Osteoblast (primary cell): Measurements from ENCODE around the gene CHST6. TPM values are rescaled to one million over a fixed set of nuclear protein-coding genes. Genes with fewer than 3 reads are reported as not detected.

ENCODE experiments used
- DNase-seq: peaks from one replicate; pipeline ENCODE4 v3.0.0; 2011; ENCODE audit warnings: low spot score, mixed read lengths; ENCODE audit not compliant: insufficient read length; ENCODE audit errors: missing footprints
- H2AFZ ChIP-seq: 2 replicates; pipeline ENCODE4 v1.6.0; 2011; ENCODE audit warnings: mild to moderate bottlenecking, low read length
- H3K27ac ChIP-seq: 2 replicates; pipeline ENCODE4 v1.5.1; 2011; ENCODE audit warnings: mild to moderate bottlenecking, low read depth, low read length, moderate library complexity
- H3K27me3 ChIP-seq: 2 replicates; pipeline ENCODE4 v1.6.0; 2012; ENCODE audit warnings: mild to moderate bottlenecking, control low read depth, inconsistent platforms, low read length, moderate library complexity; ENCODE audit not compliant: insufficient read depth
- H3K36me3 ChIP-seq: 2 replicates; pipeline ENCODE4 v1.5.1; 2011; ENCODE audit warnings: mild to moderate bottlenecking, low read length, control low read depth, moderate library complexity; ENCODE audit not compliant: insufficient read depth
- H3K4me1 ChIP-seq: 2 replicates; pipeline ENCODE4 v1.5.1; 2011; ENCODE audit warnings: mild to moderate bottlenecking, low read length, control low read depth, moderate library complexity; ENCODE audit not compliant: insufficient read depth
- H3K4me2 ChIP-seq: 2 replicates; pipeline ENCODE4 v1.6.0; 2011; ENCODE audit warnings: mild to moderate bottlenecking, low read length; ENCODE audit not compliant: insufficient read depth
- H3K4me3 ChIP-seq: fragments of 200-600 bp; sonication (generic); 3 replicates; pipeline ENCODE4 v1.5.1; 2012; ENCODE audit warnings: mild to moderate bottlenecking, low read length, inconsistent platforms; ENCODE audit not compliant: insufficient read depth
- H3K79me2 ChIP-seq: 2 replicates; pipeline ENCODE4 v1.6.0; 2012; ENCODE audit warnings: mild to moderate bottlenecking, low read length, control low read depth, inconsistent platforms; ENCODE audit not compliant: insufficient read depth
- H3K9me3 ChIP-seq: 2 replicates; pipeline ENCODE4 v1.5.1; 2011; ENCODE audit warnings: low read depth, low read length, control low read depth
- H4K20me1 ChIP-seq: 2 replicates; pipeline ENCODE4 v1.6.0; 2012; ENCODE audit warnings: mild to moderate bottlenecking, low read length, control low read depth; ENCODE audit not compliant: insufficient read depth
- CTCF ChIP-seq: IDR thresholded peaks from 2 replicates; pipeline ENCODE4 v1.5.1; 2011; ENCODE audit warnings: mild to moderate bottlenecking, low read depth, low read length, moderate library complexity; ENCODE audit errors: extremely low read depth
- total RNA-seq: library from RNA; depleted of rRNA; stranded (reverse); fragments of >200 nt; gene quantifications from 2 replicates; pipeline ENCODE4 v1.2.3, GENCODE V29; 2012

Gene CHST6
- total RNA-seq, 1 donor: 1.1 TPM

DNA sequence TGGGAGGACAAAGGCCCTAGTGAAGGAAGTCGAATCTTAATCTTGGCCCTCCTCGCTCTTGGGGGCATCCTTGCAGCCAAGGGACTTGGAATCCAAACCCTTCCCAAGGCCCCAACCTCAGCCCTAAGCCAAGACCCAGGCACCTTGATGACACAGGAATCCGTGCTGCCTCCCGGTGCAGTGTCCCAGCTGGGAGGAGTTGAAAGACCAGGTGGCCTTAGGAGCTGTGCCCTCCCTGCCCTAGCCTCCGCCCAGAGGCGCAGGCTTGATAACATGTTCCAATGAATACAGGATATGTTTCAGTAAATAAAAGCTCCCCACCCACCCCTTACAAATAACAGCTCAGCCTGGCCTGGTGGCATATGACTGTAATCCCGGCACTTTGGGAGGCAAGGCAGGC is 40.7 kb upstream of the CHST6 start, which contains the start of gene CHST5:
Gene CHST5, minus strand, starts transcription at position 208 of the 400 bp plus-strand sequence. CDS start 5,724 bp downstream, outside the sequence.
- Histone ChIP-seq H3K27ac (no peak within 1 kb of the TSS), H3K4me1 (no peaks in the 10 kb centered on the region), H4K20me1 (no peaks in the 10 kb centered on the region), H3K27me3 (peaks cover 11% of the 10 kb centered on the region), H3K9me3 (no peaks in the 10 kb centered on the region), H3K4me3 (no peak within 1 kb of the TSS), H2AFZ (no peak within 1 kb of the TSS), H3K79me2 (no peaks in the 10 kb centered on the region), H3K36me3 (no peaks in the 10 kb centered on the region), H3K4me2 (no peak within 1 kb of the TSS)
- TF ChIP-seq CTCF: no peak
- DNase-seq: peak; percentile 57

- DNase-seq: peak; percentile 51
- no peaks in the 10 kb centered on the region for H3K36me3 ChIP-seq
- H3K27me3 ChIP-seq: peaks cover 11% of the 10 kb centered on the region
- no peak overlapping the region for H3K4me2 ChIP-seq
- no peak overlapping the region for H3K4me3 ChIP-seq
- no peak overlapping the region for H3K27ac ChIP-seq
- no peaks in the 10 kb centered on the region for H4K20me1 ChIP-seq
- no peak for TF ChIP-seq CTCF
- no peaks in the 10 kb centered on the region for H3K4me1 ChIP-seq
- no peaks in the 10 kb centered on the region for H3K79me2 ChIP-seq
- no peak overlapping the region for H2AFZ ChIP-seq
- H3K9me3 ChIP-seq: no peaks in the 10 kb centered on the region
Observed at GRCh38 chr16:75535211-75535843, 40.1 kb upstream of the CHST6 start.

- H3K27ac ChIP-seq: no peak overlapping the region
- no peaks in the 10 kb centered on the region for H3K79me2 ChIP-seq
- H4K20me1 ChIP-seq: no peaks in the 10 kb centered on the region
- H3K27me3 ChIP-seq: peaks cover 11% of the 10 kb centered on the region
- H3K9me3 ChIP-seq: no peaks in the 10 kb centered on the region
- H3K4me2 ChIP-seq: no peak overlapping the region
- no peak for TF ChIP-seq CTCF
- no peaks in the 10 kb centered on the region for H3K36me3 ChIP-seq
- no peak overlapping the region for H3K4me3 ChIP-seq
- peak; percentile 46 for DNase-seq
- H3K4me1 ChIP-seq: no peaks in the 10 kb centered on the region
- no peak overlapping the region for H2AFZ ChIP-seq
Observed at GRCh38 chr16:75534560-75535205, 39.4 kb upstream of the CHST6 start.

GRCh38 chr16:75532791-75533190 is 37.5 kb upstream of the CHST6 start:
- Histone ChIP-seq H4K20me1 (no peaks in the 10 kb centered on the region), H3K79me2 (no peaks in the 10 kb centered on the region), H3K4me2 (no peak overlapping the region), H3K4me3 (no peak overlapping the region), H2AFZ (no peak overlapping the region), H3K4me1 (no peaks in the 10 kb centered on the region), H3K9me3 (no peaks in the 10 kb centered on the region), H3K27ac (no peak overlapping the region), H3K36me3 (no peaks in the 10 kb centered on the region), H3K27me3 (peaks cover 11% of the 10 kb centered on the region)
- no peak for TF ChIP-seq CTCF
- peak; percentile 78 for DNase-seq
